GOT3 (cell line): ENCODE results near the gene CREBBP.

ENCODE experiments used
- DNase-seq: peaks from one replicate; lab custom pipeline; 2025; ENCODE audit warnings: mixed read lengths; lab: John Stamatoyannopoulos, UW

Gene CREBBP

GRCh38 chr16:3767333-3767986 lies 113.1 kb downstream of the CREBBP start:
- DNase-seq = no peak

- no peak for DNase-seq
These were observed 114.3 kb downstream of the CREBBP start for GRCh38 chr16:3766177-3766576.

DNA sequence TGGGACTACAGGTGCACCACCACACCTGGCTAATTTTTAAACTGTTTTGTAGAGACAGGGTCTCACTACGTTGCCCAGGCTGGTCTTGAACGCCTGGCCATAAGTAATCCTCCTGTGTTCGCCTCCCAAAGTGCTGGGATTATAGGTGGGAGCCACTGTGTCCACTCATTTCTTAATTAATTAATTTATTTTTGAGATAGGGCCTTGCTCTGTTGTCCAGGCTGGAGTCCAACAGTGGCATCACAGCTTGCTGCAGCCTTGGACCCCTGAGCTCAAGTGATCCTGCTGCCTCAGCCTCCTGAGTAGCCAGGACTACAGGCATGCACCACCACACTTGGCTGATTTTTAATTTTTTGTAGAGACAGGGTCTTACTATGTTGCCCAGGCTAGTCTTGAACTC lies 116.1 kb downstream of the CREBBP start:
- no peak for DNase-seq

- no peak for DNase-seq
These were observed 118.3 kb downstream of the CREBBP start for GRCh38 chr16:3762107-3762750.

GRCh38 chr16:3761375-3762106 lies 119.0 kb downstream of the CREBBP start:
- no peak for DNase-seq

DNA sequence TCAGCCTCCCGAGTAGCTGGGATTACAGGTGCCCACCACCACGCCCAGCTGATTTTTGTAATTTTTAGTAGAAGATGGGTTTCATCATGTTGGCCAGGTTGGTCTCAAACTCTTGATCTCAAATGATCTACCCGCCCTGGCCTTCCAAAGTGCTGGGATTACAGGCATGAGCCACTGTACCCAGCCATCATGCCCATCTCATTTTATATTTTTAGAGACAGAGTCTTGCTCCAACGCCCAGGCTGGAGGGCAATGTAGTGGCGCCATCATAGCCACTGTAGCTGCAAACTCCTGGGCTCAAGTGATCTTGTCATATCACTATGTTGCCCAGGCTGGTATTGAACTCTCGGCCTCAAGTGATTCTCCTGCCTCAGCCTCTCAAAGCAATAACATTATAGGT lies 120.0 kb downstream of the CREBBP start:
- no peak for DNase-seq

GRCh38 chr16:3759736-3760135 lies 120.8 kb downstream of the CREBBP start:
- DNase-seq = no peak

DNA sequence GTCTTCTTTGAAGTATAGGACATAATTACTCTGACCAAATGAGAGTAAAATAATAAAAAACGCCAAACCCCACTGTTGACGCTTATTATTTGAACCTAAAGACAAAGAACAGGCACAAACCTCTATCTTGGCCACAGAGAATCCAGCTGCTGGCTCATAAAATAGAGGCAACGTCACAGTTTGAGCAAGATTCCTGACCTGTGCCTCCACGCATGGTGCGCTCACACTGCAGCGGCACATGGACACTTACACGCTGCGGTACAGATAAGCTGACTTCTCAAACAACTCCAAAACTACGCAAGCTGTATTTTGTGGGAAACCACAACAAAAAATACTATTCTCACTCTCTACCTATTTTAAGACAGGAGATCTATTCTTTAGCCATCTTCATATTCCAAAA lies 124.4 kb downstream of the CREBBP start:
- DNase-seq = no peak

GRCh38 chr16:3755249-3755648 lies 125.3 kb downstream of the CREBBP start:
- no peak for DNase-seq

DNA sequence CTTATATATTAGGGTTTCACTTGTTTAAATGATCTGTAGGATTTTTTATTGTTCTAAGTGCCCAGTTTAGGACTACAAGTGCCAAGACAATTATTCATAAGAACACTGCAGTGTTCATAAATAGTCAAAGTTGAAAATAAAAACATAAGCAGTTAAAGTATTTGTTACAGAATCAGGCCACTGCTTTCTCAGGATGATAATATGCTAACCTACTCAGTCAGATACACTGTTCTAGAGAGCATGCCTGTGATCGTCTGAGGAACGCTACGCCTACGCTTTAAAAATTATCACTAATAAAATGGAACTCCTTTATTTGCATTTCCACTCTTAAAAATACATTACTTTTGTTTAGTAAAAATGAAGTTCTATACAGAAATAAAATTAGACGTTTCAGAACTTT lies 125.7 kb downstream of the CREBBP start:
- DNase-seq = no peak

GRCh38 chr16:3754081-3754703 lies 126.3 kb downstream of the CREBBP start:
- DNase-seq = no peak

GRCh38 chr16:3752984-3753383 lies 127.5 kb downstream of the CREBBP start:
- no peak for DNase-seq

DNA sequence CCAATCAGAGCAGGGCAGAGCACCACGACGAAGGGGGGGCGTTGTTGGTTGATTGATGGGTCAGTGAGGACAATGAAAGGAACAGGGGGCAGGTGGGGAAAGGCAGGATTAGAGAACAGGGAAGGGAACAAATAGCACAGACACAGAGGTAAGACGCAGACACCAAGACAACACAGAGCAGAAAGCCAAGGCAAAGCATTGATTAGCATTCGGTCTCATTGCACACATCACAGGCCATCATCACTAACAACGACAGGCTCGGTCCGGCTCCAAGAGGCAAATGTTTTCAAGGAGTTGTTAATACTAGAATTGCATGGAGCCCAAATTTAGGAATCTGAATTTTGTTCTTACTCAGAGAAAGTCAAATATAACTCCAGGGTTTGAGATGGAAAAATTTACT lies 128.6 kb downstream of the CREBBP start:
- DNase-seq = no peak

GRCh38 chr16:3748307-3748706 lies 132.2 kb downstream of the CREBBP start:
- no peak for DNase-seq

DNA sequence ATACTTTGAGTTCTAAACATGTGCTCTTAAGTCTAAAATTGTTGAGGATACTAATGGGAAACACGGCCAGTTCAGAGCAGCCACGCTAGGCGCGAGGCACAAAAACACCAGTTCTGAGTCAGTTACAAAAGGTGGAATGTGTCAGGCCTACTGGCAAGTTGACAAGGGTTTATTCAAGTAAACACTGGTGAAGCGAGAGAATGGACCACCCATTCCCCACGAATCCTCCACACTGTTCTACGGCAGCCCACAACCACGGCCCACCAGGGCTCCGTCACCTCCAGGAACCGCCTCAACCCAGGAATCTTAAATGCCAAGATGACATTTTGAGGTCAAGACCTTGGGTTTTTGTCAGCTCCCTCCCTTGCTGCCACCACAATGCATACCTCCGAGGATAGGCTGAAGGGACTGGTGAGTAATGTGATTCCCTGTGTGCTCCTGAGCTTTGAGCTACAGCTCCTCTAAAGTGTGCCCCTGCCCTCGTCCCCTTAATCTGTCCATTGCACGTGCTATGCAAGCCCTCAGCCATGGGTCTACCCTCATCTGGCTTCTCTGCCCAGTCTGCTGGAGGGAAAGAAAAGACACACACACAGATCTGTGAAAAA lies 134.7 kb downstream of the CREBBP start:
- DNase-seq = no peak

GRCh38 chr16:3744018-3744417 lies 136.5 kb downstream of the CREBBP start:
- no peak for DNase-seq

DNA sequence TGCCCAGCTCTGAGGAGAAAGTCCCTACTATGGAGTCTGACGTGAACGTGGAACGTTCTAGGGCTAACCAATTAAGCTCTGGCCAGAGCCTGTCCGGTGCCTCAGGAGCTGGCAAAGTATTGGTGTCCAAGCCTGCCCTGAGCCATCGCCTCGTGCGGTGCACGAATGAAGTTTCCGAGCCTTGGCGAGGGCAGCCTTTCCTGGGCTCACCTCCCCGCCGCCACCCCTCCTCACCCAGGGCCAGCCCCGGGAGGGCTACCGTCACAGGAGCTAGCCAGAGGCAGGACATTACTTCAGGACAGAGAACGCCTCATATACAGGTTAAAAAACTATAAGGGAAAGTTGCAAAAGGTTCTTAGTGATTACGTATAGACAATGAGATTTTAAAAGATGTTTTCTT lies 139.6 kb downstream of the CREBBP start:
- DNase-seq = no peak

GRCh38 chr16:3740186-3740585 lies 140.3 kb downstream of the CREBBP start:
- no peak for DNase-seq

GRCh38 chr16:3739636-3740035 lies 140.9 kb downstream of the CREBBP start:
- no peak for DNase-seq

GRCh38 chr16:3738541-3738940 lies 142.0 kb downstream of the CREBBP start:
- DNase-seq = no peak

DNA sequence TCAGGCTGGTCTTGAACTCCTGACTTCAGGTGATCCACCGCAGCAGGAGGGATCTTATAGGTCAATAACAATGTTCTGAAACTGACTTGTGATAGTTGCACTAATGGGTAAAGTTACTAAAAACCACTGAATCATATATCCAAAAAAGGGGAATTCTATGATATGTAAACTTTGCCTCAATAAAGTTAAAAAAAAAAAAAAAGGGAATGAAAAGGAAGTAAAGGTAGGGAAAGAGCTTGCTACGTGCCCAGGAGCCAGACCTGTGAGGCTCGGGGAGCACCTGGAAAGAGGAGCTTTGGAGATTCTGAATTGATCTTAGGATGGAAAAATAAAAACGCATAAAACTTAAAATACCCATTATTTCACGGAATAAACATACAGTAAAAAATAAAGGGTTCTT lies 142.4 kb downstream of the CREBBP start:
- DNase-seq = no peak

GRCh38 chr16:3737181-3737580 lies 143.3 kb downstream of the CREBBP start:
- DNase-seq = no peak
